ENCODE results near the gene IGLL5. TPM values are rescaled to one million over a fixed set of nuclear protein-coding genes. Genes with fewer than 3 reads are reported as not detected.
"Not testable (repeated sequence)": the region's sequence is repeated elsewhere in the genome, so short reads cannot be mapped to it uniquely, and the experiment has no call there.

IGLL5 gene
- total and polyA plus RNA-seq, 2 of the 13 experiments (the other 11 are each of a cell fraction or from before 2014, with no cell fraction given): not detected

GRCh38 chr22:22921575-22921974 lies 34.0 kb downstream of the IGLL5 start:
- ATAC-seq (no peak), FAIRE-seq (no peak), DNase-seq (ENCODE audit: low spot score) (no peak)
- H4K20me1 ChIP-seq (ENCODE audit: insufficient read depth, low read length): no peaks in the 10 kb centered on the region
- intact Hi-C loops (cut with micrococcal nuclease; ENCODE audit: unreplicated experiment) (no loop called here), in situ Hi-C loops (cut with HindIII; ENCODE audit: extremely low pct_ligation_motif_present, low pct_unique_long_range_greater_than_20kb) (no loop called here)
- H3K9me3 ChIP-seq (ENCODE audit: low read length): no peaks in the 10 kb centered on the region
- no peak overlapping the region for H3K4me3 ChIP-seq (replicated peaks in 1 of 3; ENCODE audit: insufficient read depth in 1 of 3, low read depth in 2 of 3, low read length in 3 of 3)
- H3K9ac ChIP-seq (ENCODE audit: insufficient read depth, low read depth, low read length): no peak overlapping the region
- 7% methylated on average over 6 of the region's 8 CpGs for WGBS (ENCODE audit: low lambda C conversion rate)
- H3K36me3 ChIP-seq (replicated peaks in 1 of 2; ENCODE audit: control insufficient read depth in 1 of 2, insufficient read depth in 2 of 2, low read length in 2 of 2): no peaks in the 10 kb centered on the region
- ChIA-PET CTCF (ENCODE audit: low intra/inter-chr PET ratio, low total read pairs) (no interaction called here), POLR2A (no interaction called here)
- peaks cover 8% of the 10 kb centered on the region for H3K4me1 ChIP-seq (ENCODE audit: insufficient read depth, low read length)
- peaks cover 3 to 62% of the 10 kb centered on the region in 2 experiments for H3K27me3 ChIP-seq (ENCODE audit: control insufficient read depth in 1 of 2, insufficient read depth in 2 of 2, low read length in 2 of 2)
- BruUV-seq (replicated peaks): no TSS peak
- no peak overlapping the region for H3K4me2 ChIP-seq (ENCODE audit: low read depth, low read length)
- H2AFZ ChIP-seq (ENCODE audit: low read length): no peak overlapping the region
- H3K27ac ChIP-seq (ENCODE audit: extremely low read length, insufficient read depth, low read length): no peak overlapping the region
- TF ChIP-seq, protein P1, sequence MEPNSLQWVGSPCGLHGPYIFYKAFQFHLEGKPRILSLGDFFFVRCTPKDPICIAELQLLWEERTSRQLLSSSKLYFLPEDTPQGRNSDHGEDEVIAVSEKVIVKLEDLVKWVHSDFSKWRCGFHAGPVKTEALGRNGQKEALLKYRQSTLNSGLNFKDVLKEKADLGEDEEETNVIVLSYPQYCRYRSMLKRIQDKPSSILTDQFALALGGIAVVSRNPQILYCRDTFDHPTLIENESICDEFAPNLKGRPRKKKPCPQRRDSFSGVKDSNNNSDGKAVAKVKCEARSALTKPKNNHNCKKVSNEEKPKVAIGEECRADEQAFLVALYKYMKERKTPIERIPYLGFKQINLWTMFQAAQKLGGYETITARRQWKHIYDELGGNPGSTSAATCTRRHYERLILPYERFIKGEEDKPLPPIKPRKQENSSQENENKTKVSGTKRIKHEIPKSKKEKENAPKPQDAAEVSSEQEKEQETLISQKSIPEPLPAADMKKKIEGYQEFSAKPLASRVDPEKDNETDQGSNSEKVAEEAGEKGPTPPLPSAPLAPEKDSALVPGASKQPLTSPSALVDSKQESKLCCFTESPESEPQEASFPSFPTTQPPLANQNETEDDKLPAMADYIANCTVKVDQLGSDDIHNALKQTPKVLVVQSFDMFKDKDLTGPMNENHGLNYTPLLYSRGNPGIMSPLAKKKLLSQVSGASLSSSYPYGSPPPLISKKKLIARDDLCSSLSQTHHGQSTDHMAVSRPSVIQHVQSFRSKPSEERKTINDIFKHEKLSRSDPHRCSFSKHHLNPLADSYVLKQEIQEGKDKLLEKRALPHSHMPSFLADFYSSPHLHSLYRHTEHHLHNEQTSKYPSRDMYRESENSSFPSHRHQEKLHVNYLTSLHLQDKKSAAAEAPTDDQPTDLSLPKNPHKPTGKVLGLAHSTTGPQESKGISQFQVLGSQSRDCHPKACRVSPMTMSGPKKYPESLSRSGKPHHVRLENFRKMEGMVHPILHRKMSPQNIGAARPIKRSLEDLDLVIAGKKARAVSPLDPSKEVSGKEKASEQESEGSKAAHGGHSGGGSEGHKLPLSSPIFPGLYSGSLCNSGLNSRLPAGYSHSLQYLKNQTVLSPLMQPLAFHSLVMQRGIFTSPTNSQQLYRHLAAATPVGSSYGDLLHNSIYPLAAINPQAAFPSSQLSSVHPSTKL (CRISPR knock-in tag; IDR thresholded peaks at IDR 0.05): no peak
- TF ChIP-seq RXRB (CRISPR knock-in tag; IDR thresholded peaks at IDR 0.05; ENCODE audit: borderline replicate concordance): no peak
- no peak for TF ChIP-seq ZSCAN25 (CRISPR knock-in tag; IDR thresholded peaks at IDR 0.05)
- TF ChIP-seq ZNF780A (CRISPR knock-in tag; IDR thresholded peaks at IDR 0.05): no peak
- TF ChIP-seq ARID3A (IDR thresholded peaks at IDR 0.05; ENCODE audit: low read depth, low read length): no peak
- H3K79me2 ChIP-seq (ENCODE audit: insufficient read depth, low read length): no peaks in the 10 kb centered on the region

DNA sequence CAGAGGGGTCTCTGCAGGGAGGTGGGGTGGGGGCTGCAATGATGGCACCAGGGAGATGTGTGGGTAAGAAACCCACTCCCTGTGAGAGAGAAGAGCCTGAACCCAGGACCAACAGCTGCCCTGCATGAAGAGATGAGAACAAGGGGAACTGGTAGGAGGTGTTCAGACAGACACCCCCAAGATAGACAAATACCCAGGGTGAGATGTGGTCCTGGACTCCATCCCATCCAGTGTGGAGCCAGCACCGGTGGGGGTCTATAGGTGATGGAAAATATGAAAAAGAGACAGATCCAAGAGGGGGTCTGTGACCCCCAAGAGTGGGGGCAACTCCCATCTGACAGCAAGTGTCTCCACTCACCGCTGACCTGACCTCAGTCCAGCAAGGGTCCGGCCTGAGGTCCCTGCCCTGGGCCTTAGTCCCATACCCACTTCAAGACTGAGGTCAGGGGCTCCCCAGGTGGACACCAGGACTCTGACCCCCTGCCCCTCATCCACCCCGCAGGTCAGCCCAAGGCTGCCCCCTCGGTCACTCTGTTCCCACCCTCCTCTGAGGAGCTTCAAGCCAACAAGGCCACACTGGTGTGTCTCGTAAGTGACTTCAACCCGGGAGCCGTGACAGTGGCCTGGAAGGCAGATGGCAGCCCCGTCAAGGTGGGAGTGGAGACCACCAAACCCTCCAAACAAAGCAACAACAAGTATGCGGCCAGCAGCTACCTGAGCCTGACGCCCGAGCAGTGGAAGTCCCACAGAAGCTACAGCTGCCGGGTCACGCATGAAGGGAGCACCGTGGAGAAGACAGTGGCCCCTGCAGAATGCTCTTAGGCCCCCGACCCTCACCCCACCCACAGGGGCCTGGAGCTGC lies 34.7 kb downstream of the IGLL5 start:
- H3K9ac ChIP-seq (ENCODE audit: insufficient read depth, low read depth, low read length); BruUV-seq (replicated peaks); H3K27ac ChIP-seq (ENCODE audit: extremely low read length, insufficient read depth, low read length); H3K9me3 ChIP-seq (ENCODE audit: low read length); H3K4me1 ChIP-seq (ENCODE audit: insufficient read depth, low read length); H3K36me3 ChIP-seq (replicated peaks in 1 of 2; ENCODE audit: control insufficient read depth in 1 of 2, insufficient read depth in 2 of 2, low read length in 2 of 2); DNase-seq (ENCODE audit: low spot score); H3K79me2 ChIP-seq (ENCODE audit: insufficient read depth, low read length); in situ Hi-C loops (cut with HindIII; ENCODE audit: extremely low pct_ligation_motif_present, low pct_unique_long_range_greater_than_20kb); H3K4me3 ChIP-seq (replicated peaks in 1 of 3; ENCODE audit: insufficient read depth in 1 of 3, low read depth in 2 of 3, low read length in 3 of 3); FAIRE-seq; H4K20me1 ChIP-seq (ENCODE audit: insufficient read depth, low read length); CTCF ChIA-PET (ENCODE audit: low intra/inter-chr PET ratio, low total read pairs); H3K4me2 ChIP-seq (ENCODE audit: low read depth, low read length); intact Hi-C loops (cut with micrococcal nuclease; ENCODE audit: unreplicated experiment); POLR2A ChIA-PET; H2AFZ ChIP-seq (ENCODE audit: low read length); ATAC-seq: not testable (repeated sequence)
- 63% methylated on average over 6 of the region's 16 CpGs for WGBS (ENCODE audit: low lambda C conversion rate)
- peaks cover 4 to 64% of the 10 kb centered on the region in 2 experiments; a peak in 4 of 5 replicates for H3K27me3 ChIP-seq (ENCODE audit: control insufficient read depth in 1 of 2, insufficient read depth in 2 of 2, low read length in 2 of 2)
